Measurements from ENCODE around the gene BRMS1. TPM values are rescaled to one million over a fixed set of nuclear protein-coding genes. Genes with fewer than 3 reads are reported as not detected.

Gene BRMS1
- total and polyA plus RNA-seq, 2 donors from 2014 or later = 32.8 to 69.7 TPM

DNA sequence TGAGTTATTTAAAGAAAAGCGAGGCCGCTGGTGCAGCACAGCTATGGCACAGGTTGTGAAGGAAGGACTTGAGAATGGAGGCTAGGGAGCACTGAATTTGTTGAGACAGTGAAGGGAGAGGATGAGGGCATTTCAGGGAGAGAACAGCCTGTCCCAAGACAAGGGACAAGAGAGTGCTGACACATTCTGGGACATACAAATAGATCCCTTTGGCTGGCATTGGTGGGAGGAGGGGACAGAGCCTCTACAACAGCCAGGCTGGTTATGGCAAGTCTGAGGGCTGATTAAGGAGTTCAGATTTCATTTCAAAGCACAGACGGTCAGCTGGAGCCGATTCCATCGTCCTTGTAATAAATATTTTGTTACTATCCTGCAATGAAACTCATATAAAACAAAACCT is 28.4 kb upstream of the BRMS1 start:
- Histone ChIP-seq H3K4me3 (ENCODE audit: low read length in 3 of 3) (no peak overlapping the region), H3K9ac (ENCODE audit: low read length in 3 of 3) (no peak overlapping the region), H3K36me3 (ENCODE audit: control insufficient read depth in 2 of 3, insufficient read depth in 3 of 3, low read length in 3 of 3) (no peaks in the 10 kb centered on the region), H3K27ac (ENCODE audit: low read depth in 2 of 2, low read length in 2 of 2) (no peak overlapping the region), H3K27me3 (ENCODE audit: control insufficient read depth, insufficient read depth, low read length) (no peaks in the 10 kb centered on the region), H3K9me3 (ENCODE audit: control insufficient read depth in 2 of 3, insufficient read depth in 1 of 3, low read length in 3 of 3) (no peaks in the 10 kb centered on the region), H3K4me1 (ENCODE audit: control insufficient read depth in 2 of 3, insufficient read depth in 2 of 3, low read depth in 1 of 3, low read length in 3 of 3) (peaks cover 0 to 6% (median 0%) of the 10 kb centered on the region in 3 donors)
- DNase-seq (peak in 1 of 5 donors; percentile 33), FAIRE-seq (no peak)
- no peak for TF ChIP-seq CTCF (IDR thresholded peaks at IDR 0.05; ENCODE audit: borderline replicate concordance, extremely low read depth, insufficient read depth)
- intact Hi-C loops (cut with DNase I) = no loop called here

- Histone ChIP-seq H3K9me3 (ENCODE audit: control insufficient read depth in 2 of 3, insufficient read depth in 1 of 3, low read length in 3 of 3) (no peaks in the 10 kb centered on the region), H3K4me3 (ENCODE audit: low read length in 3 of 3) (peak within 1 kb of the TSS; percentile 56 to 64 (median 56)), H3K27me3 (ENCODE audit: control insufficient read depth, insufficient read depth, low read length) (no peaks in the 10 kb centered on the region), H3K9ac (ENCODE audit: low read length in 3 of 3) (peak within 1 kb of the TSS in 2 of 3 donors; percentile 29 to 66), H3K36me3 (ENCODE audit: control insufficient read depth in 2 of 3, insufficient read depth in 3 of 3, low read length in 3 of 3) (peaks cover 0 to 4% (median 0%) of the 10 kb centered on the region in 3 donors), H3K4me1 (ENCODE audit: control insufficient read depth in 2 of 3, insufficient read depth in 2 of 3, low read depth in 1 of 3, low read length in 3 of 3) (peaks cover 0 to 6% (median 0%) of the 10 kb centered on the region in 3 donors), H3K27ac (ENCODE audit: low read depth in 2 of 2, low read length in 2 of 2) (peak within 1 kb of the TSS; percentile 82 to 90)
- DNase-seq (peak; percentile 93 to 96 (median 96)), FAIRE-seq (no peak)
- intact Hi-C loops (cut with DNase I) = no loop called here
- TF ChIP-seq CTCF (IDR thresholded peaks at IDR 0.05; ENCODE audit: borderline replicate concordance, extremely low read depth, insufficient read depth) = no peak
Observed at GRCh38 chr11:66371627-66372415, 26.9 kb upstream of the BRMS1 start, which contains the start of gene SLC29A2. TSS of gene SLC29A2 (minus strand) at chr11:66371760. CDS start at chr11:66371591, 169 bp downstream.

DNA sequence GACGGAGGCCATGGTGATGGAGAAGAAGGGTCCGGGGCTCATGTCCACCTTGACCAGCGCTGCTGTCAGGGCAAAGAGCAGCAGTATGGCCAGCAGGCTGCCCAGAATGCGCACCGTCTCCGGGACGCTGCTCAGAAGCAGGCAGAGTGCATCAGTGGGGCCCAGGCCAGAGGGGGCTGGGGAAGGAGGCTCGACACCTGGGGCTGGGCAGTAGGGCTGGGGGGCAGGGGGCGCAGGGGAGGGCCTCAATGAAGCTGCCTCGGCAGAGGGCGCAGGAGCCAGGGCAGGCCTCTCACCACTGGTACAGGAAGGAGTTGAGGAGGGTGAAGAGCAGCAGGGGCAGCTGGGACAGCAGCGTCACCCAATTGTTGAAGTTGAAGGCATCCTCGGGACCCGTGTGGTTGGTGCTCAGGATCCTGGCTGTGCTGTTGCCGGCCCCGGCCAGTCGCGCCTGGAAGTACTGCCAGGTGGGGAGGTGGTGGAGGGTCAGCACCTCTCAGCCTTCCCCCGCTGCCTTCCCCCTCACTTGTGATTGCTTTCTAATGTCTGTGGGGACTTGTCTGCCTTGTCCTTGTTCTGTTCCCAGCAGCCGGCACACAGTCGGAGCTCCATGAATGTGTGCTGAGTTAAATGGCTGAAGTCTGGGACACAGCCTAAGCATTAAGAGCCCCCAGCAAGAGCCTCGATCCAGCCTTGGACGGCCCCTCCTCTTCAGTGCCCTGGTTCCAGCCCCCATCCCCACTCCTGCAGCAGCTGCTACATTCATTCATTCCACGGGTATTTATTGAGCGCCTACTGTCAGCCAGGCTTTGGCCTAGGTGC is 24.4 kb upstream of the BRMS1 start:
- Histone ChIP-seq H3K27ac (ENCODE audit: low read depth in 2 of 2, low read length in 2 of 2) (no peak overlapping the region), H3K4me3 (ENCODE audit: low read length in 3 of 3) (peak overlapping the region in 1 of 3 donors; percentile 6), H3K9me3 (ENCODE audit: control insufficient read depth in 2 of 3, insufficient read depth in 1 of 3, low read length in 3 of 3) (no peaks in the 10 kb centered on the region), H3K9ac (ENCODE audit: low read length in 3 of 3) (no peak overlapping the region), H3K27me3 (ENCODE audit: control insufficient read depth, insufficient read depth, low read length) (no peaks in the 10 kb centered on the region), H3K36me3 (ENCODE audit: control insufficient read depth in 2 of 3, insufficient read depth in 3 of 3, low read length in 3 of 3) (peaks cover 0 to 4% (median 0%) of the 10 kb centered on the region in 3 donors), H3K4me1 (ENCODE audit: control insufficient read depth in 2 of 3, insufficient read depth in 2 of 3, low read depth in 1 of 3, low read length in 3 of 3) (peaks cover 0 to 6% (median 0%) of the 10 kb centered on the region in 3 donors)
- DNase-seq = no peak
- intact Hi-C loops (cut with DNase I) = loop anchor here (5.0 kb wide), 1 partner anchor 192 kb away; no protein-coding TSS in a partner anchor
- no peak for TF ChIP-seq CTCF (IDR thresholded peaks at IDR 0.05; ENCODE audit: borderline replicate concordance, extremely low read depth, insufficient read depth)
- no peak for FAIRE-seq

All from kidney (tissue), 14 donors.